HG03045 (cell line): ENCODE results near the gene CDCA7.
"Not testable (repeated sequence)": the region's sequence is repeated elsewhere in the genome, so short reads cannot be mapped to it uniquely, and the experiment has no call there.

Experiments used
- ATAC-seq: cut with Tn5 transposase; IDR thresholded peaks from one replicate; pipeline ENCODE4 v1.9.1; 2021; ENCODE audit warnings: mild to moderate bottlenecking, moderate library complexity; ENCODE audit not compliant: unreplicated experiment

Gene CDCA7

GRCh38 chr2:173358616-173359015 is 3.9 kb downstream of the CDCA7 start:
- no peak for ATAC-seq

DNA sequence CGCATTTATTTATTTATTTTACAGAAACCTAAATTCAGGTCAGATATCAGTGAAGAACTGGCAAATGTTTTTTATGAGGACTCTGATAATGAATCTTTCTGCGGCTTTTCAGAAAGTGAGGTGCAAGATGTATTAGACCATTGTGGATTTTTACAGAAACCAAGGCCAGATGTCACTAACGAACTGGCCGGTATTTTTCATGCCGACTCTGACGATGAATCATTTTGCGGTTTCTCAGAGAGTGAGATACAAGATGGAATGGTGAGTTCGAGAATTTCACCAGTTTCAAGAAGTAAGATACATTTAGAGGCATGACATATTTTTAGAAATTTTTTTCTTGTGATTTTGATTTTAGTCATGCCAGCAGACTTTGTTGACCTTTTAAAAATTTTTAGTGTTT is 4.6 kb downstream of the CDCA7 start:
- peak; percentile 37 for ATAC-seq

DNA sequence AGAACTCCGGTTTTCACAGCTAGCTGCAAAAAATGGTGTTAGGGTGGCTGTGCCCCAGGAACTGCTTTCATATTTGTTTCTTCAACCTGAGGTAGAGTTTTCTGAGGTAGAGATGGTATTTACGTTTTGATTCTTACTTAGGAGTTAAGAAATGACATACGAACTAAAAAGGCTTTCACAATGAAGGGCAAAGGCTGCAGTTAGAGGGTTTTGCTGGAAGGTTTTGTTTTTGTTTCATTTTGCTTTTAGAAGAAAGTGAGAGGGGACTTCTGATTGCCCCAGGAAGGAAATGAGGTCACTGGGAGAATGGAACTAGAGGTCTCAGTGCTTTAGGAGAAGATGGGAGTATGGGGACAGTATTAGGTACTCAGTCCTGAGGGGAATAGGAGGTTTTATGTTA is 15.5 kb downstream of the CDCA7 start:
- ATAC-seq: no peak

- ATAC-seq: no peak
Measured at GRCh38 chr2:173371023-173371422, 16.4 kb downstream of the CDCA7 start.

- ATAC-seq: no peak
Measured at GRCh38 chr2:173373290-173373689, 18.6 kb downstream of the CDCA7 start.

GRCh38 chr2:173374634-173375033 is 20.0 kb downstream of the CDCA7 start:
- ATAC-seq: no peak

- not testable (repeated sequence) for ATAC-seq
Measured at GRCh38 chr2:173385534-173385933, 30.9 kb downstream of the CDCA7 start.

GRCh38 chr2:173386021-173386737 is 31.5 kb downstream of the CDCA7 start:
- no peak for ATAC-seq

DNA sequence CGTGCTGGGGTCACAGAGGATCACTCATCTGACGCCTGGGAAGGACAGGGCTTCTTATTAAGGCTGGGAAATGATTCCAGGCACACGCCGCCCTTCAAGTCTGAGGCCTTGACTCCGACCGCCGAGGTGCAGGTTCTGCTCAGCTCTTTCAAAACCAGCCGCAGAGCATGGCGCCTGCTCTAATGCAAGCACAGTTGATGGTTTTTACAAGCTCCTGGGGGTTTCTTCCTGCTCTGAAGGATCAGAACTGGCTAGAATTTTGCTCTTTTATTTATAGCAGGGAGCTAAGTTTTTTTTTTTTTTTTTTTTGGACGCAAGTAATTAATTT is 32.0 kb downstream of the CDCA7 start:
- ATAC-seq: no peak

DNA sequence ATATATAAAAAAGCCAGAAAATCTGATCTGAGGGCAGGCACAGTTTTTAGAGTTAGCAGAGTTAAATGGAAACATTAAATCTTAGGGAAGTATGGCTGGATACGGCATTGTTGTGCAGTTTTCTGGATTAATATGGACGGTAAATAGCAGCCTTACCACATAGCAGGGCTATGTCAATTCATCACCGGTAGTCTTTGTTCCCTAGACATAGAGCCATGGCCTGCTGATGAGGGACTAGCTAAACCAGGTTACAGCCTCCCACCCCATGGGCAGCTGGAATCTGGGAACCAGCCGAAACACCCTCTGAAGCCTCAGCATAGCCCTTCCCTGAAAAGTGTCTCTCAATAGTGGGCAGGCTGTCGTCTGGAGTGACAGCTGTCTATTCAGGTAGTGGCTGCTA is 32.4 kb downstream of the CDCA7 start:
- no peak for ATAC-seq

DNA sequence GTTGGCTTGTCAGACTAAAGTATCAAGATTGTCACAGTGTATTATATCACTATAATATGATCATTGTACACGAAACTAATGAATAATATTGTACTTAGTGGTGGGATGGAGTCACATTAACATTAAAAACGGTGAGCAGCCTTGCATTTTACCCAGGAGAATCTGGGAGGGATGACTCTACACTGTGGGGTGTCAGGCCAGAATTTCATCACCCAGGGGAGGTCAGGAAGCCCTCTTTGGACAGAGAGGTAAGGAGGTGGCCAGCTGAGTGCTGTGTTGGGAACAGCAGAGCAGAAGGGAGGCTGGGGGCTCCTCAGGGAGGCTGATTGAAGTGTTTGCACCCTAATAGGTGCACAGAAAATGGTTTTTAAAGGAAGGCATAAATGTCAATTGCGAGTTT is 33.0 kb downstream of the CDCA7 start:
- no peak for ATAC-seq

DNA sequence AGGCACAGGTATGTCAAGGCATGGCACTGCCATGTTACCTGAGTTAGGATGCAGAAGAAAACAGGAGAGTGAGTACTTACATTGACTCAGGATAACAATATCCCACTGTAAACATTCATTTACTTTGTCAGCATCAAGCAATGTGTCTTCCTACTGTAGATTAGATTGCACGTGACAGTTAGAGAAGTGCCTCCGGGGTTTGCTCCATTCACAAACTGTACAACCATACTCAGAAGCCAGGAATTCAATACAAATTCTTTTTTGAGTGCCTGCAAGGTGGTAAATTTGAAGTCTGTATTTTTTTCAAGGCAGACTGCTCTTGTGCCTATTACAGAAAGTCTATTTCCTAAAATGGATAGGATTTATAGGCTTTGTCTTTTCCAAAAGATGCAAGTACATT is 34.1 kb downstream of the CDCA7 start:
- no peak for ATAC-seq

DNA sequence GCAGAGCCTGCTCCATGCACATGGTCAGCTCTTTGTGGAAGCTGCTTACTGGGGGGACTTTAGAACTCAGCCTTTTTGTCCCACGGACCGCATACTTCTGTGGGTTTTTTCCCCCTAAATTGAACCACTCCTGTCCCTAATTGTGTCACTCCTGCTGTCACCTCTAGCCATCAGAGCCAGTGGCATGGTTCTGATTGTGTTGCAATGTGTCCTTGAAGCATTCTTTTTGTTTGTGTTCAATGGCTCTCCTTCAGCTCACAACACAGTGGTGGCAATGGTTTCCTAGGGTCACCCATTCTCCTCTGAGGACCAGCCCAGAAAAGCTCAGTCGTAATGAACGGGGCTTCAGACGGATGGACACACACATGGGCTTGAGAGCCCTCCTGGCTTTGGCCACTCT is 35.4 kb downstream of the CDCA7 start:
- no peak for ATAC-seq

- no peak for ATAC-seq
Measured at GRCh38 chr2:173392731-173393130, 38.1 kb downstream of the CDCA7 start.

DNA sequence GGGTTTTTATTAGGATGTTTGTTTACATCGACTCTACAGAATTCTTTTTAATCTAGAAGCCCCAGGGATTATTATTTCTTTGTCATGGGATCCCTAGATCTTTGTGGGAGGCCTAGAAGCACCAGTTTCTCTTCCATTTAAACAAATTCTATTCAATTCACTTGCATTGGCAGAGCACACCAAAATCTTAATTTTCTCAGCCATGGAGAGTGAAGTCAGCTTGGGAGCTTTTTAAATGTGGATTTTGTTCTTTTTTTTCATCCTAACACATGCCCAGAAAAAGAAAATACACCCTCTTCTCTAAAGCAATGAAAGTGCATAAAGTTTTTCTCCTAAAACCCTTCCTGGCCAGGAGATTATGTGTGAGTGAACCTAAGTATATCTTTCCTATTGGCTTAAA is 38.5 kb downstream of the CDCA7 start:
- no peak for ATAC-seq

GRCh38 chr2:173393636-173394035 is 39.0 kb downstream of the CDCA7 start:
- no peak for ATAC-seq

DNA sequence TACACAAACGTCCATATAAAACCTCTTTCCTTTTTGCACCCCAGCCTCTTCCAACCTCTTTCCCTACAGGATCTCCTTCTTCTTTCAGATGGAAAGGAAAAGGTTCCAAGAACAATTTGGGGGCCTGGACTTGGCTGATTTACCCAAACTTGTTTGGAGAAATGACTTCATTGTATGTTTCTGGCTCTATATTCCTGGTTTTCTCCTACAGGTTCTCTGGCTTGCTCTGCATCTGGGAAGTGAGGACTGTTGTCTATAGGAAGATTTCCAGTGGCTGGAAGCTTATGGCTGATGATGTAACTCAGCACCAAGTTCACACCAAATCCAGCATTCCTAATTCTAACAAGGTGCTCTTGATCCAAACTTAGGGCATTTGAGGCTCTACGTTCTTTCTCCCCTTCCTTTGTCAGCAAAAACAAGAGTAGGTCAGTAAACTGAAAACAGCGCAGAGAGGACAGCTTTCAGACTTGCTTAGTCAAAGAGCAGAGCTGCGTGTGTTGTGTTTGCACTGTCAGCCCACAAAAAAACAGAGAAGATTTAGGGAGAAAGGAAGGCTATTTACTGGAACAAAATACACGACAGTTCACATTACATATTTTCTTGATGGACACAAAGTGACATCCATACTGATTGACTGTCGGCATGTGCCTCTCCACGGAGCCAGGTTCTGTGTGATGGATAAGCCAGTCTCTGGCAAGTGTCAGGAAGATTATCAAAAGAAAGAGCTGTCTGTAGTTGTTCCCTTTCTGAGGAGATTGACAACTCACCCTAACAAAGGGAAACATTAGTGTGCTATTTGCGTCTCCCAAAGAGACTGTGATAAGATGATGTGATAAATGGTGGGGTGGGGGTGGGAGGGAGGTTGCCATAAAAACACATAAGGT is 39.7 kb downstream of the CDCA7 start:
- ATAC-seq: no peak

- no peak for ATAC-seq
Measured at GRCh38 chr2:173395567-173396351, 41.1 kb downstream of the CDCA7 start.

GRCh38 chr2:173397539-173397938 is 42.9 kb downstream of the CDCA7 start:
- ATAC-seq: no peak

DNA sequence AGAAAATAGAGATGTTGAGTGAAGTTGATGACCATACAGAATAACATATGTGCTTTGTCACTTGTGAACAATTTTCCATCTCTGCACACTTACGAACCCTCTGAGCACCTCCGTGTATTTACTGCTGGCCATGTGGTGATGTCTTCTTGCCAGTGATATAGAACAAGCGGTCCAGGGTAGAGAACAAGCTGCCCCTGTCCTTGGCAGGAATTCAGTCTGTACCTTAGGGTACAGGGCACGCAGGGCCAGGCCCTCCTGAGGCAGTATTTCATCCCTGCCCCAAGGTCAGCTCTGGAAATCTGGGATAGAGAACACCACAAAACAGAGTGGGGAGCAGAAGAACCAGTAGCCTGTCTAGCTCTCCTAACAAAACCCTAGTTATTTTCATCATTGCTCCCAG is 44.6 kb downstream of the CDCA7 start:
- no peak for ATAC-seq

DNA sequence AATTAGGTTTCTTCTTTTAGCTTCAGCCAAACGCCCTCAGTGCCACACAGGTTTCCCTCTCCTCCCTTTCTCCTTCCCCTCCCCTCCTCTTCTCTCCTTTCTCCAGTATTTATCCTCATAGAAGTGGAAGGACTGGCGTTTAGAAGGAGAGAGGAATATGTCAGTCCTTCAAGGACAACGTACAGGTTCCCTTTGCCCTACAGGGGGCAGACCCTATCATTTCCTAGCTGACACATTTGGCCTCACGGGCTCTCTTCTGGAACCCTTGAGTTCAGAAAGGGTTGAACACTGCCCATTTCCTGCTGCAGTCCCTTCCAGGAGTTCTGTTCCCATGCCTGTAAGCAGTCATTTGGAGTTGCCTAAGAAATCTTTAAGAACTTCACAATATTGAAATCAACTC is 46.1 kb downstream of the CDCA7 start:
- no peak for ATAC-seq
